Neutrophil (primary cell): Measurements from ENCODE around the gene ZNF784.
"Not testable (repeated sequence)": the region's sequence is repeated elsewhere in the genome, so short reads cannot be mapped to it uniquely, and the experiment has no call there.

Source experiments
- H3K27ac ChIP-seq: fragments of 200-600 bp; sonication (generic); 2 replicates; pipeline ENCODE4 v1.5.1; 2016; ENCODE audit warnings: mild to moderate bottlenecking, moderate library complexity
- H3K27me3 ChIP-seq: fragments of 200-600 bp; sonication (generic); 2 replicates; pipeline ENCODE4 v1.6.0; 2016; ENCODE audit warnings: mild to moderate bottlenecking
- H3K36me3 ChIP-seq: fragments of 200-600 bp; sonication (generic); 2 replicates; pipeline ENCODE4 v1.5.1; 2017
- H3K4me1 ChIP-seq, 2 experiments: fragments of 200-600 bp in 1 of 2; sonication (generic) in 1 of 2; 1 replicate in 1 of 2; 2 replicates in 1 of 2; pipeline versions ENCODE4 v1.5.1 to v1.6.1; 2013 to 2016; ENCODE audit warnings: low read depth in 1 of 2, low read length in 1 of 2, mild to moderate bottlenecking in 1 of 2, moderate library complexity in 1 of 2; ENCODE audit not compliant: control insufficient read depth in 1 of 2, insufficient read depth in 1 of 2
- H3K4me3 ChIP-seq, 2 experiments: fragments of 200-600 bp in 1 of 2; sonication (generic) in 1 of 2; 1 replicate in 1 of 2; 2 replicates in 1 of 2; pipeline ENCODE4 v1.5.1; 2013 to 2016; ENCODE audit warnings: low read depth in 1 of 2, low read length in 1 of 2, mild to moderate bottlenecking in 1 of 2, moderate library complexity in 1 of 2
- H3K9me3 ChIP-seq: fragments of 200-600 bp; sonication (generic); 2 replicates; pipeline ENCODE4 v1.5.1; 2016
- TF ChIP-seq, protein P1 (sequence below): fragments of 200-600 bp; sonication (generic); IDR thresholded peaks from 2 replicates; pipeline ENCODE4 v1.5.1; 2016; ENCODE audit warnings: antibody characterized with exemption

ZNF784 gene

DNA sequence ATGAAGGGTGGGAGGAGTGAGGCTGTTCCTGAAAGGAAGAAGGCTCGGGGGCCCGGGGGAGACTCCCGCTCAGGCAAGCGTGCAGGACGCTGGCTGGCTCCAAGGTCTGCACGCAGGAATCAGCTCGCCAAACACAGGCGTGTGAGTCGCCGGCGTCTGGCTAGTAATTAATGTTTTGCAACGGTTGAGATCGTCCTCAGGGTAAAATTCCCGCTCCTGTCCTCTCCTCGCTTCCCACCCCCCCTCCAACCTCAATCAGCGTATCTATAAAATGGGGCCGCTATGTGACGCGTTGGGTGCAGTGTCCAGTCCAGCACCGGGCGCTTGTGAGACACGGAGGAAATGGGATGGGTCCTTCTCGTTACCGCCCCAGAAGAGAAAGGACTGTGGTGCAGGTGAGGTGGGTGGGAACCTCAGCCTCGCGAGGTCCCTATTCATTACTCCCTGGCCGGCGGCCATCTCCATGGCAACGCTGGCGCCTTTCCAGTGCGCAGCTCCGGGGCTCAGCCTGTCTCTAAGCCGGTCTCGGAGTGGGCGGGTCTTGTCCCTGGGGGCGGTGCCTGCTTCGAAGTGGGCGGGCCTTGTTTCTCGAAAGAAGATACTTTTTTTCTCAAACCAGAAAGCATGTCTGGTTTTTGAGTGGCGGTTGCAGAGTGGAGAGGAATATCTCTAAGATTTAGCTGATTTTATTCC, 37.2 kb downstream of the ZNF784 start:
- H3K9me3 ChIP-seq: no peaks in the 10 kb centered on the region
- H3K27ac ChIP-seq: no peak overlapping the region
- H3K4me3 ChIP-seq: peak overlapping the region; percentile 33
- TF ChIP-seq, protein P1, sequence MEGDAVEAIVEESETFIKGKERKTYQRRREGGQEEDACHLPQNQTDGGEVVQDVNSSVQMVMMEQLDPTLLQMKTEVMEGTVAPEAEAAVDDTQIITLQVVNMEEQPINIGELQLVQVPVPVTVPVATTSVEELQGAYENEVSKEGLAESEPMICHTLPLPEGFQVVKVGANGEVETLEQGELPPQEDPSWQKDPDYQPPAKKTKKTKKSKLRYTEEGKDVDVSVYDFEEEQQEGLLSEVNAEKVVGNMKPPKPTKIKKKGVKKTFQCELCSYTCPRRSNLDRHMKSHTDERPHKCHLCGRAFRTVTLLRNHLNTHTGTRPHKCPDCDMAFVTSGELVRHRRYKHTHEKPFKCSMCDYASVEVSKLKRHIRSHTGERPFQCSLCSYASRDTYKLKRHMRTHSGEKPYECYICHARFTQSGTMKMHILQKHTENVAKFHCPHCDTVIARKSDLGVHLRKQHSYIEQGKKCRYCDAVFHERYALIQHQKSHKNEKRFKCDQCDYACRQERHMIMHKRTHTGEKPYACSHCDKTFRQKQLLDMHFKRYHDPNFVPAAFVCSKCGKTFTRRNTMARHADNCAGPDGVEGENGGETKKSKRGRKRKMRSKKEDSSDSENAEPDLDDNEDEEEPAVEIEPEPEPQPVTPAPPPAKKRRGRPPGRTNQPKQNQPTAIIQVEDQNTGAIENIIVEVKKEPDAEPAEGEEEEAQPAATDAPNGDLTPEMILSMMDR: no peak
- H3K27me3 ChIP-seq: peaks cover 59% of the 10 kb centered on the region
- no peaks in the 10 kb centered on the region for H3K36me3 ChIP-seq
- H3K4me1 ChIP-seq: peaks cover 5 to 8% of the 10 kb centered on the region in 2 experiments

DNA sequence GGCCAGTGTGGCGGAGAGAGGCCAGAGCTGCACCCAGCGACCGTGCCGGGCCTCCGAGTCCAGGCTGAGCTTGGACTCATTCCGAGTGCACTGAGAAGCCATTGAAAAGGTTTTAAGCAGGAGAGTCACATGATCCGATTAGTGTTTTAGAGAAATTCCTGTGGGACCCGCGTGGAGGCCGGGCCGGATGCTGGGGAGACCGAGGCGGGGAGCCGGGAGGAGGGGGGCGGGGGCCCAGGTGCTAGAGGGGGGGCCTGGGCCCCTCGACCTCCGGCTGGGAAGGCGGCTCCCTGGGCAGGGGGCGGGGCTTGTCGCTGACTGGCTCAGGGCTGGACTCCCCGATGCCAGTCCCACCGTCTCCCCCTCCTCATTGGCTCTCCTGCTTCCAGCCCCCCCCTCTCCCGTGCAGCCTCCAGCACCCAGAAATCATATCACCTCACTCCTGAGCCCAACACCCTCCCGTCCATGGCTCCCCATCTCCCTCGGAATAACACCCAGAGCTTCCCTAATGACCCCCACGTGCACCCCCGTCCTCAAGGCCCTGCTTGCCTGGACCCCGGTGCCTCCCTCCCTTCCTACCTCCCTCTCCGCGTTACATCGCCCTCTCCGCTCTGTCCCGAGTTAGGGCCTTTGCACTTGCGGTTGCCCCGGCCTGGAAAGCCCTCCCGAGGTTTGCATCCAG, 38.6 kb downstream of the ZNF784 start:
- H3K27ac ChIP-seq: no peak overlapping the region
- no peak overlapping the region for H3K4me3 ChIP-seq
- H3K36me3 ChIP-seq: no peaks in the 10 kb centered on the region
- H3K27me3 ChIP-seq: peaks cover 69% of the 10 kb centered on the region
- H3K9me3 ChIP-seq: no peaks in the 10 kb centered on the region
- TF ChIP-seq, protein P1: no peak
- H3K4me1 ChIP-seq: peaks cover 11 to 15% of the 10 kb centered on the region in 2 experiments

DNA sequence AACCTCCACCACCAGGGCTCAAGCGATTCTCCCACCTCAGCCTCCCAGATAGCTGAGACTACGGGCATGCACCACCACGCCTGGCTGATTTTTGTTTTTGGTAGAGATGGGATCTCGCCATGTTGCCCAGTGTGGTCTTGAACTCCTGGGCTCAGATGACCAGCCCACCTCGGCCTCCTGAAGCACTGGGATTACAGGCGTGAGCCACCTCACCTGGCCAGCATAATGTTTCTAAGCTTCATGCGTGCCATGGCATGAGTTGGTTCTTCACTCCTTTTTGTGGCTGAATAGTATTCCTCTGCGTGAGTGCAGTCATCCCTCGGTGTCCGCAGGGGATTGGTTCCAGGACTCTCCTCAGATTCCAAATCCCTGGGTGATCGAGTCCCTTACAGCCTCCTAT, 39.5 kb downstream of the ZNF784 start:
- Histone ChIP-seq H3K36me3 (no peaks in the 10 kb centered on the region), H3K27ac (no peak overlapping the region), H3K27me3 (peaks cover 69% of the 10 kb centered on the region), H3K4me1 (peaks cover 14 to 24% of the 10 kb centered on the region in 2 experiments), H3K4me3 (no peak overlapping the region), H3K9me3 (no peaks in the 10 kb centered on the region)
- TF ChIP-seq, protein P1: no peak

DNA sequence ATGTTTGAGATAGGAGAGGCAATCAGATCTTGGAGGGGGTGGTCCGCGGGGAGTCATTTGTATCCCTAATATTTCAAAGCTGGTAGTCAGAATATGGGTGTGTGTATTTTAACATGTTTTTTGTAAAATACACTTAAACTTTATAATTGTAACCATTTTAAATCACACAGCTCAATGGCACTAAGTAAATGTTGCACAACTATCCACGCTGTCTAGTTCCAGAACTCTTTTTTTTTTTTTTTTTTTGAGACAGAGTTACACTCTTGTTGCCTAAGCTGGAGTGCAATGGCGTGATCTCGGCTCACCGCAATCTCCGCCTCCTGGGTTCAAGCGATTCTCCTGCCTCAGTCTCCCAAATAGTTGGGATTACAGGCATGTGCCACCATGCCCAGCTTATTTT, 40.5 kb downstream of the ZNF784 start:
- peaks cover 69% of the 10 kb centered on the region for H3K27me3 ChIP-seq
- H3K36me3 ChIP-seq, H3K27ac ChIP-seq, H3K4me3 ChIP-seq, H3K9me3 ChIP-seq: not testable (repeated sequence)
- H3K4me1 ChIP-seq: peaks cover 14 to 24% of the 10 kb centered on the region in 2 experiments

DNA sequence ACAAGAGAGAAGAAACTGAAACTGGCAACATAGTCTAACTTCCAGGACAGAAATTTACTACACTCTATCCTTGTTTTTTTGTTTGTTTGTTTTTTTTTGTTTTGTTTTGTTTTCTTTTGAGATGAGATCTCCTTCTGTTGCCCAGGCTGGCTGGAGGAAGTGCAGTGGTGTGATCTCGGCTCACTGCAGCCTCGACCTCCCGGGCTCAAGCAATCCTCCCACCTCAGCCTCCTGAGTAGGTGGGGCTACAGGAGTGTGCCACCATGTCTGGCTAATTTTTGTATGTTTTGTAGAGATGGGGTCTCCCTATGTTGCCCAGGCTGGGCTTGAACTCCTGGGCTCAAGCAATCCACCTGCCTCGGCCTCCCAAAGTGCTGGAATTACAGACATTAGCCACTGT, 42.1 kb downstream of the ZNF784 start:
- Histone ChIP-seq H3K27me3 (peaks cover 52% of the 10 kb centered on the region), H3K4me1 (peaks cover 14 to 21% of the 10 kb centered on the region in 2 experiments)
- H3K4me3 ChIP-seq, H3K9me3 ChIP-seq, H3K36me3 ChIP-seq, H3K27ac ChIP-seq: not testable (repeated sequence)

DNA sequence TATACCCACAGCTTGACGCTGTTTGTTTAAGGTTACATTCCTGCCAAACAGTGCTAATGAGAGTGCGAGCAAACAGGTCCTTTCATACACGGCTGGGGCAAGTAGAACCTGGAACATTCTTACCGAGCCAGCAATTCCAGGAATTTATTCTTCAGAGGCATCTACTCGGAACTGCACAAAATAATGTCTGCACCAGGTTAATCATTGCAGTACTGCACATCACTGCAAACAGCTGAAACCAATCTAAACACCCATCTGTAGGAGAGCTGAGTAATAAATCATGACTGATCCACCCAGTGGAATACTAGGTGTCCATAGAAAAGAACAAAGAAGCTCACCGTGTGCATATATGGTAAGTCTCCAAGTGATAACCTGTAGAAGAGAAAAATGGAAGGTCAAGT, 42.5 kb downstream of the ZNF784 start:
- Histone ChIP-seq H3K27me3 (peaks cover 48% of the 10 kb centered on the region), H3K4me3 (no peak overlapping the region), H3K4me1 (peaks cover 10 to 17% of the 10 kb centered on the region in 2 experiments), H3K36me3 (no peaks in the 10 kb centered on the region), H3K9me3 (no peaks in the 10 kb centered on the region), H3K27ac (no peak overlapping the region)
- TF ChIP-seq, protein P1: no peak
